22Rv1 (cell line): ENCODE results near the gene SLC25A34.

ENCODE experiments used
- ZFX ChIP-seq: fragments of 450-650 bp; IDR thresholded peaks from 2 replicates; pipeline ENCODE4 v1.6.1; 2017; ENCODE audit warnings: antibody characterized with exemption, borderline replicate concordance
- TF ChIP-seq, protein P1 (sequence below): fragments of 450-650 bp; IDR thresholded peaks from 2 replicates; pipeline ENCODE4 v1.5.1; 2017; ENCODE audit warnings: mild to moderate bottlenecking

DNA sequence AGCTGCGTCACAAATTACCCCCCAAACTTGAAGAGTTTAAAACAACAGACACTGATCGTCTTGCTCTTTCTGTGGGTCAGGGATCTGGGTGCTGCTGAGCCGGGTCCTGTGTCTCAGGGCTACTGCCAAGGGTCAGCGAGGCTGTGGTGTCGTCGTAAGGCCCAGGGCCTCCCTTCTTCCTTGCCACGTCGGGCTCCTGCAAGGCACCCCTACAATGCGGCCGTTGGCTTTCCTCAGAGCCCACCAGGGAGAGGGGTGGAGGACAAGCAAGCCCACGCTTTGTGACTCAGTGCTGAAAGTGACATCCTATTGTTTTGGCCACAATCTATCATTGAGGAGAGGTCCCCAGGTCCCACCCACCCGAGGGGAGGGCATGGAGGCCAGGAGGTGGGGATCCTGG lies 14.9 kb downstream of the SLC25A34 start:
- TF ChIP-seq, protein P1, sequence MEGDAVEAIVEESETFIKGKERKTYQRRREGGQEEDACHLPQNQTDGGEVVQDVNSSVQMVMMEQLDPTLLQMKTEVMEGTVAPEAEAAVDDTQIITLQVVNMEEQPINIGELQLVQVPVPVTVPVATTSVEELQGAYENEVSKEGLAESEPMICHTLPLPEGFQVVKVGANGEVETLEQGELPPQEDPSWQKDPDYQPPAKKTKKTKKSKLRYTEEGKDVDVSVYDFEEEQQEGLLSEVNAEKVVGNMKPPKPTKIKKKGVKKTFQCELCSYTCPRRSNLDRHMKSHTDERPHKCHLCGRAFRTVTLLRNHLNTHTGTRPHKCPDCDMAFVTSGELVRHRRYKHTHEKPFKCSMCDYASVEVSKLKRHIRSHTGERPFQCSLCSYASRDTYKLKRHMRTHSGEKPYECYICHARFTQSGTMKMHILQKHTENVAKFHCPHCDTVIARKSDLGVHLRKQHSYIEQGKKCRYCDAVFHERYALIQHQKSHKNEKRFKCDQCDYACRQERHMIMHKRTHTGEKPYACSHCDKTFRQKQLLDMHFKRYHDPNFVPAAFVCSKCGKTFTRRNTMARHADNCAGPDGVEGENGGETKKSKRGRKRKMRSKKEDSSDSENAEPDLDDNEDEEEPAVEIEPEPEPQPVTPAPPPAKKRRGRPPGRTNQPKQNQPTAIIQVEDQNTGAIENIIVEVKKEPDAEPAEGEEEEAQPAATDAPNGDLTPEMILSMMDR = no peak
- no peak for TF ChIP-seq ZFX
